GM06990 (cell line): ENCODE results near the gene ARHGAP40.

Experiments used
- DNase-seq: peaks from one replicate; pipeline ENCODE4 v3.0.0-alpha.2; 2011; ENCODE audit not compliant: insufficient read length; ENCODE audit errors: extremely low read depth
- H3K27me3 ChIP-seq: replicated peaks from 2 replicates; pipeline ENCODE4 v1.6.0; 2011; ENCODE audit warnings: low read length; ENCODE audit not compliant: control insufficient read depth, insufficient read depth
- H3K36me3 ChIP-seq: 2 replicates; pipeline ENCODE4 v1.5.1; 2011; ENCODE audit warnings: low read length; ENCODE audit not compliant: control insufficient read depth, insufficient read depth
- H3K4me3 ChIP-seq: replicated peaks from 2 replicates; pipeline ENCODE4 v1.5.1; 2011; ENCODE audit warnings: low read depth, mild to moderate bottlenecking, control low read depth, low read length
- CTCF ChIP-seq: IDR thresholded peaks from 2 replicates; pipeline ENCODE4 v1.5.1; 2011; ENCODE audit warnings: low read length, control low read depth, mild to moderate bottlenecking, inconsistent platforms; ENCODE audit not compliant: insufficient read depth, poor library complexity, severe bottlenecking

Gene ARHGAP40

GRCh38 chr20:38698541-38698940 lies 96.9 kb downstream of the ARHGAP40 start:
- Histone ChIP-seq H3K4me3 (no peak overlapping the region), H3K36me3 (no peaks in the 10 kb centered on the region), H3K27me3 (peaks cover 1% of the 10 kb centered on the region)
- DNase-seq = no peak
- TF ChIP-seq CTCF = no peak

GRCh38 chr20:38700141-38700540 lies 98.5 kb downstream of the ARHGAP40 start:
- Histone ChIP-seq H3K36me3 (no peaks in the 10 kb centered on the region), H3K4me3 (no peak overlapping the region), H3K27me3 (peaks cover 1% of the 10 kb centered on the region)
- no peak for TF ChIP-seq CTCF
- DNase-seq = no peak
